Rectal smooth muscle tissue (tissue), 1 donor: Measurements from ENCODE around the gene SLC9A4.

Source experiments
- H3K27ac ChIP-seq: one replicate; pipeline ENCODE4 v1.7.0; 2013; ENCODE audit warnings: low read depth, low read length, inconsistent platforms
- H3K27me3 ChIP-seq: one replicate; pipeline ENCODE4 v1.7.0; 2013; ENCODE audit warnings: low read length; ENCODE audit not compliant: control insufficient read depth, insufficient read depth
- H3K36me3 ChIP-seq: one replicate; pipeline ENCODE4 v1.7.0; 2013; ENCODE audit warnings: low read length; ENCODE audit not compliant: control insufficient read depth, insufficient read depth
- H3K4me1 ChIP-seq: one replicate; pipeline ENCODE4 v1.7.0; 2013; ENCODE audit warnings: low read length; ENCODE audit not compliant: control insufficient read depth, insufficient read depth
- H3K4me3 ChIP-seq: one replicate; pipeline ENCODE4 v1.7.0; 2013; ENCODE audit warnings: low read length
- H3K9ac ChIP-seq: one replicate; pipeline ENCODE4 v1.7.0; 2013; ENCODE audit warnings: low read length

Gene SLC9A4, protein sequence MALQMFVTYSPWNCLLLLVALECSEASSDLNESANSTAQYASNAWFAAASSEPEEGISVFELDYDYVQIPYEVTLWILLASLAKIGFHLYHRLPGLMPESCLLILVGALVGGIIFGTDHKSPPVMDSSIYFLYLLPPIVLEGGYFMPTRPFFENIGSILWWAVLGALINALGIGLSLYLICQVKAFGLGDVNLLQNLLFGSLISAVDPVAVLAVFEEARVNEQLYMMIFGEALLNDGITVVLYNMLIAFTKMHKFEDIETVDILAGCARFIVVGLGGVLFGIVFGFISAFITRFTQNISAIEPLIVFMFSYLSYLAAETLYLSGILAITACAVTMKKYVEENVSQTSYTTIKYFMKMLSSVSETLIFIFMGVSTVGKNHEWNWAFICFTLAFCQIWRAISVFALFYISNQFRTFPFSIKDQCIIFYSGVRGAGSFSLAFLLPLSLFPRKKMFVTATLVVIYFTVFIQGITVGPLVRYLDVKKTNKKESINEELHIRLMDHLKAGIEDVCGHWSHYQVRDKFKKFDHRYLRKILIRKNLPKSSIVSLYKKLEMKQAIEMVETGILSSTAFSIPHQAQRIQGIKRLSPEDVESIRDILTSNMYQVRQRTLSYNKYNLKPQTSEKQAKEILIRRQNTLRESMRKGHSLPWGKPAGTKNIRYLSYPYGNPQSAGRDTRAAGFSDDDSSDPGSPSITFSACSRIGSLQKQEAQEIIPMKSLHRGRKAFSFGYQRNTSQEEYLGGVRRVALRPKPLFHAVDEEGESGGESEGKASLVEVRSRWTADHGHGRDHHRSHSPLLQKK

DNA sequence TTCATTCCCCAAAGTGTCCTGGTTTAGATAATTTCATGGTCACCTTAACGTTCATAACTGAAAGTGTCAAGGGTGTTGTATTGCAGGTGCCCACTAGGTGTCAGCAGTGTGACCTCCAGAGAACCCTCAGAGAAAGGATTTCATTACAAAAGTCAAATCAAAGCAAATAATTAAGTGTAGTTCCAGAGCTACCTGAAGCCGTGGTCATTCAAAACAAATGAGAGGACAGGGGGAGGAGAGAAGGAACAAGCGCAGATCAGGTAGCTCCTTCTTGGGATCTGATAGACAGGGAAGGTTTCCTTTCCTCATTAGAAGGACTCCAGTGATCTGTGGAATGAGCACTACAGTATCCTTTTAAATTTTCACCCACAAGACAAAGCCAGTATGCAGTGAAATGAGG is at the start of gene SLC9A4:
TSS of gene SLC9A4 (plus strand) at position 207 of the 400 bp plus-strand sequence. CDS start 534 bp downstream, outside the sequence.
- no peak within 1 kb of the TSS for H3K9ac ChIP-seq
- H3K4me1 ChIP-seq: no peaks in the 10 kb centered on the region
- H3K36me3 ChIP-seq: no peaks in the 10 kb centered on the region
- no peak within 1 kb of the TSS for H3K4me3 ChIP-seq
- H3K27me3 ChIP-seq: no peaks in the 10 kb centered on the region
- no peak within 1 kb of the TSS for H3K27ac ChIP-seq

DNA sequence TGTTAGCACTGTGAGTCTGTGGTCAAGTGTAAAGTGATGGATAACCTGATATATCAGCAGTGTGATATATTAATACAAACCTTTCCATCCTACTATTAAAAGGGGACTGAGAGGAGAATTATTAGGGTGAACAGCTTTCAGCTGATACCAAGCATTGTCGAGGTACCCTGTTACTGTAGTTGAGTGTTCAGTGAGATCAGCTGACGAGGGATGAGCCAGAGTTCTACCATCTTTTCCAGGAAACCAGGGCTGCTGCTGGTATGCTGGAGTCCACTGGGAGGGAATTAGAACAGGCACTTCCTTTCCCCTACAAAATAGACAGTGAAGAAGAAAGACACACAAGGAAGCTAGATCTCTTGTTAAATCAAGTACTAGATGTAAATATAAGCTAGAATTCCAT is 49.7 kb upstream of the SLC9A4 start:
- H3K4me1 ChIP-seq: no peaks in the 10 kb centered on the region
- no peaks in the 10 kb centered on the region for H3K36me3 ChIP-seq
- H3K4me3 ChIP-seq: no peak overlapping the region
- H3K27ac ChIP-seq: no peak overlapping the region
- H3K27me3 ChIP-seq: no peaks in the 10 kb centered on the region
- H3K9ac ChIP-seq: no peak overlapping the region

DNA sequence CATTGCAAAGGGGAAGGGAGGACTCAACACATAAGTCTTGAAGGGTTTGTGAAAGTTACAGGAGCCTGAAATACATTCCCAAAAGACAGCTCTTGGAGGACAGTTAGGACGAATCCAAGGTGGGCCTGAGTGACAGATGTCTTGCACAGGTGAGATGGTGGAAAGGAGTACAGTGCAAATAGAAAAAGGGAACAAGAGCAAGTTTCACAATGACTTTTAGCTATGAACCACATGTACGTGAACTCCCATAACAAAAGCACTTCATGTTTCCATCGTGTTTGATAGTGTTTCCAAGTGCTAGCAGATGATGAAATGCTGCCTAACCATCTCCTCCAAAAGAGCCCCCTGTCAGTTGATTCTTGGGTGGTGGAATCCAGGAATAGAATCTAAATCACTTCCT is 48.3 kb upstream of the SLC9A4 start:
- Histone ChIP-seq H3K27ac (no peak overlapping the region), H3K4me3 (no peak overlapping the region), H3K9ac (no peak overlapping the region), H3K4me1 (no peaks in the 10 kb centered on the region), H3K27me3 (no peaks in the 10 kb centered on the region), H3K36me3 (no peaks in the 10 kb centered on the region)

DNA sequence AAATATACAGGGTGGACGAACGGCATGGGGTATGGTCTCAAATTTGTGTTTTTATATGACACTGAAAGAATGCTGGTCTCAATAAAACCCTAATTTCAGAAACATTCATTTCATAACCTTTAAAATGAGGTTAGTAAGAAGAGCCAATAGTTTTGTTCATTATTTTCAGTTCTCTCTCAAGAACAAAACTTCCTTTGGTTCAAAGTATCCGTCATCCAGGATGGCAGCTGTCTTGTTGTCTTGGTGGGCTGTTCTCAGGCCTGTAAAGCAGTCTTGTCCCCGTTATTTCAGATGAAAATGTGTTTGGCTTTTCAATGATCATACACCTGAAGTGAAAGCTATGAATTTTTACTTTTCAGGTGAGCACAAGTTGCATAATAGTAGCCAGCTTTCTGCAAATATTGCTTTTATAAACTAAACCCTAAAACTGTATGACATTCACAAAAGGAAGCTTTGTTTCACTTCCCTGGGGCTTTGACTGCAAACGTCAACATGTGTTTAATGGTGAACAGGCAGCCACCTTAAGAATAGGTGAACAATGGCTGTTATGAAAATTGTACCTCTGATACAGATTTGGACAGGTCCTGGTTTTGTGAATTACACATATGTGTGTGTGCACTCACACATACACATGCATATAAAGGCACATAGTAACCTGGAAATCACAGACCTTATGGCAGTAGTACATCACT is 47.4 kb upstream of the SLC9A4 start:
- Histone ChIP-seq H3K36me3 (no peaks in the 10 kb centered on the region), H3K9ac (no peak overlapping the region), H3K4me3 (no peak overlapping the region), H3K4me1 (no peaks in the 10 kb centered on the region), H3K27ac (no peak overlapping the region), H3K27me3 (no peaks in the 10 kb centered on the region)

DNA sequence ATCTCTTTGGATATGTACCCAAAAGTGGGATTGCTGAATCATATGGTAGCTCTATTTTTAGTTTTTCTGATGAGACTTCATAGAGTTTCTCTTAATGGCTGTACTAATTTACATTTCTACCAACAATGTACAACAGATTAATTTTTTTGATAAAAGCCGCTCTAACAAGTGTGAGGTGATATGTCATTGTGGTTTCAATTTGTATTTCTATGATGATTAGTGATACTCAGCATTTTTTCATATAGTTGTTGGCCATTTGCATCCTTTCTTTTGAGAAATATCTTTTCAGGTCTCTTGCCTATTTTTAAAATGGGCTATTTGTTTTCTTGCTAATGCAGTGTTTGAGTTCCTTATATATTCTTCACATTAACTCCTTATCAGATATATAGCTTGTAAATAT is 45.8 kb upstream of the SLC9A4 start:
- Histone ChIP-seq H3K36me3 (no peaks in the 10 kb centered on the region), H3K9ac (no peak overlapping the region), H3K27ac (no peak overlapping the region), H3K4me1 (no peaks in the 10 kb centered on the region), H3K27me3 (no peaks in the 10 kb centered on the region), H3K4me3 (no peak overlapping the region)

DNA sequence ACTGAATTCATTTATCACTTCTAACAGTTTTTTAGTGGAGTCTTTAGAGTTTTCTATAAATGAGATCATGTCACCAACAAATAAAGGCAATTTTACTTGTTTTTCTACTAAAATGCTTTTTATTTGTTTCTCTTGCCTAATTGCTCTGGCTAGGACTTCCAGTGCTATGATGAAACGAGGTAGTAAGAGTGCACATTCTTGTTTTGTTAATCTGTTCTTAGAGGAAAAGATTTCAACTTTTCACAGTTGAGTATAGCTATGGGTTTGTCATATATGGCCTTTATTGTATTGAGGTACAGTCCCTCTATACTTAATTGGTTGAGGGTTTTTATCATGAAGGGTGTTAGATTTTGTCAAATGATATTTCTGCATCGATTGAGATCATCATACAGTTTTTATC is 44.5 kb upstream of the SLC9A4 start:
- Histone ChIP-seq H3K27ac (no peak overlapping the region), H3K36me3 (no peaks in the 10 kb centered on the region), H3K4me1 (no peaks in the 10 kb centered on the region), H3K4me3 (no peak overlapping the region), H3K9ac (no peak overlapping the region), H3K27me3 (no peaks in the 10 kb centered on the region)

DNA sequence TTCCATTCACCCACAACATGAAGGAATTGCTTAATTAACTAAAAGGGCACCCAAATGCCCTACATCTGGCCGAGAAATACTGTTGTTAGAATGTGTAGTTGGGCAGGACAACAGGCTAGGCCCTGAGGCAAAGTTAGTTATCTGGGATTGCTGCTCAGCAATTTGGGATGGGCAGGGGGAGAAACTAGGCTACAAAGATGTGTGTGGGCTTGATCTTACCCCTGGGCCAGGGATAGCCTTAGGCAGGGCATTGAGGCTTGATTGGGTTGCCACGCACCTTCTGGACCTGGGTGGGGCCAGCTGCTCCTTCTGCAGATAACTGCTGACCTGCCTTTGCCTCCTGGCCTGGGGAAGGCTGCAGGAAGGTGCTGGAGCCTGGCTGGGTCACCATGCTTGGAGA is 40.6 kb upstream of the SLC9A4 start:
- H3K4me3 ChIP-seq: no peak overlapping the region
- no peak overlapping the region for H3K9ac ChIP-seq

DNA sequence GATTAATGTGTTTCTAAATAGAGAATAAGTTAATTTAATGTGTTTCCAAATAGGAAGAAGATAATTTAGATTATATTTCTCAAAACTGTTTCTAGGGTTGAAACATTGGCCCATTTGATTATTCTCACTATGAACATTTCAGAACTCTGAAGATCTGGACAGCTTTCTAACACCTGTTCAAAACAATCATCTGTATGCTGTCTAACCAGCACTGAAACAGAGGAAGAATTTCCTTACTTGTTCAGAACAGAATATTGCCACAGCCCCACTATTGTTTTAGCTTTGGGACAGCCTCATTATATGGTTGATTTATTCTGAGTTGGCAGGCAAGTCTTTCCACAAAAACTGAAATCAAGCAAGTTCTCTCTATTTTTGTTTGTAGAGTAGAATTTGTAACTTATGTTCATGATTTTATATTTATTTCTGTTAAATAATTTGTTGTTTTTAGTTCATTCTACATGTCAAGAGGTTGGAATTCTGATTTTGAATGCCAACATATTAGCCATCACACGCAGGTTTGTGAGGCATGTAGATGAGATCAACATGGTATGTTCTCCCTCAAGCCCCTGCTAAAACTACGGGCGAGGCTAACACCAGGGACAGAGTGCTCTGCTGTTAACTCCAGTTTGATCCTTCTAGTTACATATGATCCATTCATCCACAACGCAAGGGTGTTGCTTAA is 38.9 kb upstream of the SLC9A4 start:
- Histone ChIP-seq H3K27me3 (no peaks in the 10 kb centered on the region), H3K27ac (no peak overlapping the region), H3K4me3 (no peak overlapping the region)

More for the DNA sequence above, 40.6 kb upstream of the SLC9A4 start:
- H3K27ac ChIP-seq: no peak overlapping the region
- H3K36me3 ChIP-seq: no peaks in the 10 kb centered on the region
- H3K27me3 ChIP-seq: no peaks in the 10 kb centered on the region
- no peaks in the 10 kb centered on the region for H3K4me1 ChIP-seq

DNA sequence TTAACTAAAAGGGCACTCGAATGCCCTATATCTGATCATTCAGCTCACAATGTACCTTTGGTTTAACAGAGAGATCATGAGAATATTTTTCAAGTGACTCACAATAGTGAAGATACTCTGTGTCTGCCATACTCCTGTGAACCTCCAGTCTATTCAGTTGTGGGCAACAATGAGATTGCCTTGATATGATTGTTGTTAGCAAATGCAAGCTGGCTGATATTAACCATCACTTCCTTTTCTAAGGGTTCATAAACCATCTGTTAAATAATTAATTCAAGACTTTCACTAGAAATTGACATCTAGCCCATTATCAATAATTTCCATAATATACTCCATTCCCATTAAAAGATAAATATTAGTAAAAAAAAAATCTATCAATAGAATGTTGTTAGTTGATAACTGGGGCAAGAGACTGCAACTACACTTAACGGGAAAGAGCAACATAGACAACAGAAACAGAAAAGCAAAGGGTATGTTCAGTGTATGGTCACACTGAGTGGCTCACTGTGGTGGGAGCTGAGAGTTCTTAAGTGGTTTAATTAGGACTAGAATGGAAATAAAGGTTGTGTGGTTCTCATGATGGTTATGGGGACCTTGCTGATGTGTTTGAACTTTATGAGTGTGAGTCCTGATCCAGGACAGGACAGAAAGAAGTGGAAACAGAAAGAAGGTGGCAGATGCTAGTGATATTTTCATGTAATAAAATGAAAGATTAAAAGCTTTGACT is 38.2 kb upstream of the SLC9A4 start:
- Histone ChIP-seq H3K27ac (no peak overlapping the region), H3K4me3 (no peak overlapping the region), H3K4me1 (no peaks in the 10 kb centered on the region), H3K36me3 (no peaks in the 10 kb centered on the region), H3K9ac (no peak overlapping the region), H3K27me3 (no peaks in the 10 kb centered on the region)

More for the DNA sequence above, 38.9 kb upstream of the SLC9A4 start:
- no peaks in the 10 kb centered on the region for H3K36me3 ChIP-seq
- no peaks in the 10 kb centered on the region for H3K4me1 ChIP-seq
- H3K9ac ChIP-seq: no peak overlapping the region

DNA sequence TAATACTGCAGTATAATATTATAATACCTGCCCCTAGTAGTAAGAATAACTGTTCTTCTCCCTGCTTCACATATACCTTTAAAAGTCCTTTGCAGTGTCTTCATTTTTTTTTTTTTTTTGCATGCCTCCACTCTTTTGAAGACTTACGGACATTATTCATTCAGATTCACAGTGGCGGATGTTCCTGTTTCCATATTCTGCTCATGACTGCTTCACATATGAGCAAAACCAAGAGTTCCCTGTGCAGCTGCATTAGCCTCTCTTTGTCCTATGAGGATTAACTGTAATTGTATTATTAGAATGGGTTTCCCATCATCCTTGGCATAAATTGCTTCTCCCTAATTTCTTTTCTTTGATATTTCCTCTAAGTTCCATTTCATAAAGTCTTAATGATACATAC is 37.3 kb upstream of the SLC9A4 start:
- Histone ChIP-seq H3K27me3 (no peaks in the 10 kb centered on the region), H3K4me3 (no peak overlapping the region), H3K4me1 (no peaks in the 10 kb centered on the region), H3K36me3 (no peaks in the 10 kb centered on the region), H3K27ac (no peak overlapping the region), H3K9ac (no peak overlapping the region)

DNA sequence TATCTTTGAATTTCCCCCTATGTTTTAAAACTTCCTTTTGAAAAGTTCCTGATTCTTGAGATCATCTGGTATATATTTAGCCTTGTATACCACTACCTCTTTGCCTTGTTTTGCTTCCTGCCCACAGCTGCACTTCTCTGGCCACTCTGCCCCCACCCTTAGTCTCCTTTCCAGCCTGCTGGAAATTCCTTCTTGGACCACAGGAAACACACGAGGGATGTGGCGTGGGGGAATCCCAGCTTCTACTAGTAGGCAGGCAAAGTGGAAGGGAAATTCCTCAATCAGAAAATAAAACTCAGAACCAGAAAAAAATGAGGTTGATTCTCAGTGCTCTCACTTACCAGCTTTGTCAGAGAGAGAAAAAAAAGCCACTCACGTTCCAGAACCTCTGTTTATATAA is 36.7 kb upstream of the SLC9A4 start:
- Histone ChIP-seq H3K36me3 (no peaks in the 10 kb centered on the region), H3K4me3 (no peak overlapping the region), H3K4me1 (no peaks in the 10 kb centered on the region), H3K27ac (no peak overlapping the region), H3K9ac (no peak overlapping the region), H3K27me3 (no peaks in the 10 kb centered on the region)
